Skeletal muscle satellite cell (primary cell): ENCODE data around the gene FRMPD2.

ENCODE experiments used
- H3K27me3 ChIP-seq: 2 replicates; pipeline ENCODE4 v1.7.0; 2013; ENCODE audit warnings: low read length; ENCODE audit not compliant: control insufficient read depth, insufficient read depth
- H3K36me3 ChIP-seq: 2 replicates; pipeline ENCODE4 v1.7.0; 2013; ENCODE audit warnings: mild to moderate bottlenecking, control low read depth, low read length; ENCODE audit not compliant: insufficient read depth
- H3K4me1 ChIP-seq: 2 replicates; pipeline ENCODE4 v1.7.0; 2013; ENCODE audit warnings: low read length; ENCODE audit not compliant: control insufficient read depth, insufficient read depth
- H3K4me2 ChIP-seq: 2 replicates; pipeline ENCODE4 v1.7.0; 2013; ENCODE audit warnings: mild to moderate bottlenecking, low read length
- H3K4me3 ChIP-seq: 2 replicates; pipeline ENCODE4 v1.7.0; 2013; ENCODE audit warnings: low read length
- H3K9ac ChIP-seq: 2 replicates; pipeline ENCODE4 v1.7.0; 2013; ENCODE audit warnings: mild to moderate bottlenecking, low read depth, low read length, moderate library complexity
- H3K9me3 ChIP-seq: replicated peaks from 2 replicates; pipeline ENCODE4 v1.7.0; 2013; ENCODE audit warnings: mild to moderate bottlenecking, control low read depth, low read length

Gene FRMPD2

GRCh38 chr10:48302515-48303476, 28.3 kb upstream of the FRMPD2 start:
- Histone ChIP-seq H3K4me1 (peaks cover 7% of the 10 kb centered on the region), H3K4me3 (no peak overlapping the region), H3K4me2 (no peak overlapping the region), H3K36me3 (no peaks in the 10 kb centered on the region), H3K27me3 (peaks cover 56% of the 10 kb centered on the region), H3K9me3 (no peaks in the 10 kb centered on the region), H3K9ac (no peak overlapping the region)

- Histone ChIP-seq H3K36me3 (no peaks in the 10 kb centered on the region), H3K9me3 (no peaks in the 10 kb centered on the region), H3K4me1 (no peaks in the 10 kb centered on the region), H3K4me2 (no peak overlapping the region), H3K4me3 (no peak overlapping the region), H3K27me3 (peaks cover 63% of the 10 kb centered on the region), H3K9ac (no peak overlapping the region)
These were observed 26.1 kb upstream of the FRMPD2 start for GRCh38 chr10:48300556-48300955.

DNA sequence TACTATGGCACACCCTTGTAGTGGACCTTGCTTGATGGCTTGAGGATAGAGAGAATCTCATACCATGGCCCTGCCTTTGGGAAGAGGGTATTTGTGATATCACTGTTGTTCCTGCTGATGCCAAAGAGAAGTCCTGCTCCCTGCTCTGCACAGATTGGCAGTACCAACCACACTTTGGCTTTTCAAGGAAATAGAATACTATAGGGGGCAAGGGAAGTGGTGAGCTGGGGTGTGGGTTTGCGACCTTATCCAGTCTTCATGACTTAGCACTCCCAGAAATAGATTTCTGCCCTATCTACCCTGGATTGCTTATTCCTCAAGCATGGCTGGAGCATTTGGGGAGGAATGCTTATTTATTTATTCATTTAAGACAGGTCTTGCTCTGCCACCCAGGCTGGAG, 25.2 kb upstream of the FRMPD2 start:
- Histone ChIP-seq H3K4me3 (no peak overlapping the region), H3K9ac (no peak overlapping the region), H3K27me3 (peaks cover 69% of the 10 kb centered on the region), H3K36me3 (no peaks in the 10 kb centered on the region), H3K4me2 (no peak overlapping the region), H3K4me1 (no peaks in the 10 kb centered on the region), H3K9me3 (no peaks in the 10 kb centered on the region)

- Histone ChIP-seq H3K27me3 (peaks cover 67% of the 10 kb centered on the region), H3K4me1 (no peaks in the 10 kb centered on the region), H3K9me3 (no peaks in the 10 kb centered on the region), H3K4me2 (no peak overlapping the region), H3K9ac (no peak overlapping the region), H3K4me3 (no peak overlapping the region), H3K36me3 (no peaks in the 10 kb centered on the region)
These were observed 24.6 kb upstream of the FRMPD2 start for GRCh38 chr10:48299066-48299465.

DNA sequence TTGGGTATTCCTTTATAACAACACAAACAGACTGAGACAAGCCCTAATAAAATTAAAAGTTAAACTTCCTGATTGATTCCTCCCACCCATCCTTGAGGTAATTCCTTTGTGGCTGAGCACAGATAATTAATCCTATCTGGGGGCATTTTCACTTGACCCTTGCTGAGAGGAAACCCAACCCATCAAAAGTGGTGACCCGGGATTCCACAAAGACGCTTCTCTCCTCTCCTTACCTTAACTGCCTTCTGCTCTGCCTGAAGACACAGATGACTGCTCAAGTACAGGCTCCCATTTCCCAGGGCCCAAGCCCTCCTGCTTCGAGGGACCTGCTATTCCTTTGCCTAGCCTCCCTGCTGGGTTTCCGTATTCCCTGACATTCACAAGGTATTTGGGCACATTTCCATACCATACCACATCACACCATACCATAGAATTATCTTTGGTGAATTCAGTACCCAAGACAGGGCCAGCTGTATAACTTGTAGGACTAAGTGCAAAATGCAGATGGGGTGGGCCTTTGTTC, 22.1 kb upstream of the FRMPD2 start:
- Histone ChIP-seq H3K9ac (no peak overlapping the region), H3K4me1 (no peaks in the 10 kb centered on the region), H3K4me2 (no peak overlapping the region), H3K36me3 (no peaks in the 10 kb centered on the region), H3K27me3 (peaks cover 60% of the 10 kb centered on the region), H3K9me3 (no peaks in the 10 kb centered on the region), H3K4me3 (no peak overlapping the region)

DNA sequence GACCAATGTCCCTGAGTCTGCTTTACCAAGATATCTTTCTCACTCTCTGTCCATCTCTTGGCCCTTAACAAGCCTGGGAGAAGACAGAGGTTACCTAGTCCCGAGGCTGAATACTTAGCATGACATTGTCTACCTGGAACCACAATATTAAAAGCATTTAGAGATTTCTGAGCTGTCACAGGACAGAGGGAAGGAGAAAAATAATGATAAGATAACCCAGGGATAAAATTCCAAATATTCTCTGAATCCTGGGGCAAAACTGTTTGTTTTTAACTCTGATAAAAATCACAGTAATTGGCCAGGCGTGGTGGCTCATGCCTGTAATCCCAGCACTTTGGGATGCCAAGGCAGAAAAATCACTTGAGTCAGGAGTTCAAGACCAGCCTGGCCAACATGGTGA, 19.9 kb upstream of the FRMPD2 start:
- H3K9me3 ChIP-seq: no peaks in the 10 kb centered on the region

GRCh38 chr10:48292616-48293015, 18.1 kb upstream of the FRMPD2 start:
- Histone ChIP-seq H3K4me2 (no peak overlapping the region), H3K4me1 (no peaks in the 10 kb centered on the region), H3K9ac (no peak overlapping the region), H3K9me3 (no peaks in the 10 kb centered on the region), H3K36me3 (no peaks in the 10 kb centered on the region), H3K27me3 (peaks cover 49% of the 10 kb centered on the region), H3K4me3 (no peak overlapping the region)

More for the DNA sequence above, 19.9 kb upstream of the FRMPD2 start:
- no peak overlapping the region for H3K4me2 ChIP-seq
- H3K9ac ChIP-seq: no peak overlapping the region
- H3K27me3 ChIP-seq: peaks cover 58% of the 10 kb centered on the region
- no peaks in the 10 kb centered on the region for H3K4me1 ChIP-seq
- no peak overlapping the region for H3K4me3 ChIP-seq
- no peaks in the 10 kb centered on the region for H3K36me3 ChIP-seq

DNA sequence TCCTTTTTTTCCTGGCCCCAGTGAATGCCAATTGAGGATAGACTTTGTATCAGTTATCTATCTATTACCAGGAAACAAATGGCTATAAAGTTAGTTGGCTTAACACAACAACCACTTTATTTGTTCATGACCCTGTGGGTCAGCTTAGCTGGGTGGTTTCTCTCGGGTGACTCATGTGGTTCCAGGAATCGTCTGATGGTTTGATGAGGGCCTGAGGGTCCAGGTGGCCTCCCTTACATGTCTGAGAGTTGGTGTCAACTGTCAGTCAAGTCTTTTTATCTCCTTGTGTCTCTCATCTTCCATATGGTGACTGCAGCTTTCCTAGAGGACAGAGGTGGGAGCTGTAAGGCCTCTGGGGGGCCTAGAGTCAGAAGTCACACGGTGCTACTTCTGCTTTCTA, 16.7 kb upstream of the FRMPD2 start:
- H3K9me3 ChIP-seq: no peaks in the 10 kb centered on the region
- no peak overlapping the region for H3K9ac ChIP-seq
- no peaks in the 10 kb centered on the region for H3K4me1 ChIP-seq
- no peak overlapping the region for H3K4me3 ChIP-seq
- H3K4me2 ChIP-seq: no peak overlapping the region
- peaks cover 62% of the 10 kb centered on the region for H3K27me3 ChIP-seq
- no peaks in the 10 kb centered on the region for H3K36me3 ChIP-seq

DNA sequence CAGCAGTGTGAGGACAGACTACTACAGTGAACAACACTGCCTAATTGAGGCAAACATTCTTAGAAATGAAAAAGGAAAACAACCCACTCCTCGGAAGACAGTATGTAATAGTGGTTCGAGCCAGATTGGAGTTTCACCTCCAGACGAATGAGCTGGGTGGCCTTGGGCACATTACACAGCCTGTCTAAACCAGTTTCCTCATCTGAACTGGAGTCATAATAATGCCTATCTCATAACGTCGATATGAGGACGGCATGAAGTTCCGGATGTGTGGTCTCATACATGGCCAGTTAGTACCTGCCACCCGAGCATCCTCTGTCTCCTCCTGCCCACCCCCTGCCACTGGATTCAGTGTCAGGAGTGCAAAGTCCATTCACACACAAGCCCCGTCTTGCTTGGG, 15.8 kb upstream of the FRMPD2 start:
- Histone ChIP-seq H3K9me3 (no peaks in the 10 kb centered on the region), H3K4me1 (no peaks in the 10 kb centered on the region), H3K4me3 (no peak overlapping the region), H3K9ac (no peak overlapping the region), H3K27me3 (peaks cover 65% of the 10 kb centered on the region), H3K4me2 (no peak overlapping the region), H3K36me3 (no peaks in the 10 kb centered on the region)

DNA sequence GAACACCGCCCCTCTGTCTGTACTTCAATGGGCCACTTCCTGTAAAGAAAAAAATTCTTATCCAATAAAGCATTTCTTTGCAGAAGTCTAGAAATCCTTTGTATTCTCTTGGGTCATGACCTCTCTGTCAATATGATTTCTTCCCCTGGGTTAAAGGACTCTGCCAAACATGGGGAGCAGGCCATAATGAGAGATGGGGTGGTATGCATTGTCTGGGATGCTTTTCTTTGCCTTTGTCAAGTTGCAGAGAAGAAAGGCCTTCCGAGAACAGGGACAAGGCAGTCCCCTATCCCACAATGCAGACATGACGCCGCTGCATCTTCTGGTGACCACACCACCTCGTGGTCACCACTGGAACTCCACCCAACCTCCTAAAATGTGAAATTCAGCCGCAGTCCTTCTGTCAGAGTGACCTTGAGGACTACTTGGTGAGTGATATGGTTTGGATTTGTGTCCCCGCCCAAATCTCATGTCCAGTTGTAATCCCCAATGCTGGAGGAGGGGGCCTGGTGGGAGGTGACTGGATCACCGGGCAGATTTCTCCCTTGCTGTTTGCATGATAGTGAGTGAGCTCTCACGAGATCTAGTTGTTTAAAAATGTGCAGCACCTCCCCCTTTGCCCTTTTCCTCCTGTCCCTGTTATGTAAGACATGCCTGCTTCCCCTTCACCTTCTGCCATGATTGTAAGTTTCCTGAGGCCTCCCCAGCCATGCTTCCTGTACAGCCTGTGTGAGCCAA, 15.2 kb upstream of the FRMPD2 start:
- Histone ChIP-seq H3K36me3 (no peaks in the 10 kb centered on the region), H3K27me3 (peaks cover 65% of the 10 kb centered on the region), H3K4me2 (no peak overlapping the region), H3K4me3 (no peak overlapping the region), H3K9me3 (no peaks in the 10 kb centered on the region), H3K9ac (no peak overlapping the region), H3K4me1 (no peaks in the 10 kb centered on the region)

GRCh38 chr10:48288661-48289060, 14.2 kb upstream of the FRMPD2 start:
- no peaks in the 10 kb centered on the region for H3K36me3 ChIP-seq
- H3K9ac ChIP-seq: no peak overlapping the region
- no peak overlapping the region for H3K4me2 ChIP-seq
- no peaks in the 10 kb centered on the region for H3K4me1 ChIP-seq
- no peak overlapping the region for H3K4me3 ChIP-seq
- H3K9me3 ChIP-seq: peaks cover 5% of the 10 kb centered on the region
- peaks cover 67% of the 10 kb centered on the region for H3K27me3 ChIP-seq
